ENCODE measurements around the gene AOC2. TPM values are rescaled to one million over a fixed set of nuclear protein-coding genes. Genes with fewer than 3 reads are reported as not detected.

The AOC2 gene
- total RNA-seq, 2 experiments from 2014 or later: 3.0 to 3.3 TPM

- H3K36me3 Mint-ChIP-seq (ENCODE audit: low read depth): peaks cover 15% of the 10 kb centered on the region
- ATAC-seq: no peak
- H3K4me3 Mint-ChIP-seq: no peak overlapping the region
- TF ChIP-seq, protein P1, sequence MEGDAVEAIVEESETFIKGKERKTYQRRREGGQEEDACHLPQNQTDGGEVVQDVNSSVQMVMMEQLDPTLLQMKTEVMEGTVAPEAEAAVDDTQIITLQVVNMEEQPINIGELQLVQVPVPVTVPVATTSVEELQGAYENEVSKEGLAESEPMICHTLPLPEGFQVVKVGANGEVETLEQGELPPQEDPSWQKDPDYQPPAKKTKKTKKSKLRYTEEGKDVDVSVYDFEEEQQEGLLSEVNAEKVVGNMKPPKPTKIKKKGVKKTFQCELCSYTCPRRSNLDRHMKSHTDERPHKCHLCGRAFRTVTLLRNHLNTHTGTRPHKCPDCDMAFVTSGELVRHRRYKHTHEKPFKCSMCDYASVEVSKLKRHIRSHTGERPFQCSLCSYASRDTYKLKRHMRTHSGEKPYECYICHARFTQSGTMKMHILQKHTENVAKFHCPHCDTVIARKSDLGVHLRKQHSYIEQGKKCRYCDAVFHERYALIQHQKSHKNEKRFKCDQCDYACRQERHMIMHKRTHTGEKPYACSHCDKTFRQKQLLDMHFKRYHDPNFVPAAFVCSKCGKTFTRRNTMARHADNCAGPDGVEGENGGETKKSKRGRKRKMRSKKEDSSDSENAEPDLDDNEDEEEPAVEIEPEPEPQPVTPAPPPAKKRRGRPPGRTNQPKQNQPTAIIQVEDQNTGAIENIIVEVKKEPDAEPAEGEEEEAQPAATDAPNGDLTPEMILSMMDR (IDR thresholded peaks at IDR 0.05): no peak
- H3K4me1 Mint-ChIP-seq (ENCODE audit: low read depth): peaks cover 19% of the 10 kb centered on the region
- ChIA-PET POLR2A (interaction anchor here (0.8 to 0.9 kb wide), 2 partner anchors 12 to 167 kb away, joined by 3 read pairs; partner anchors contain the start of gene RPL27), CTCF (interaction anchor here (1.1 to 3.3 kb wide), 3 partner anchors 10 to 253 kb away, joined by 3 to 10 read pairs (median 9); partner anchors contain the start of gene RPL27)
- no peaks in the 10 kb centered on the region for H3K9me3 Mint-ChIP-seq
- no peak overlapping the region for H3K27ac Mint-ChIP-seq
- intact Hi-C loops (cut with micrococcal nuclease): no loop called here
- DNase-seq: no peak
- H3K27me3 Mint-ChIP-seq: no peaks in the 10 kb centered on the region
Observed at GRCh38 chr17:42830971-42831370, 13.4 kb upstream of the AOC2 start.

- Mint-ChIP-seq H3K4me1 (ENCODE audit: low read depth) (peaks cover 19% of the 10 kb centered on the region), H3K9me3 (no peaks in the 10 kb centered on the region), H3K27me3 (no peaks in the 10 kb centered on the region), H3K27ac (peak overlapping the region; percentile 99), H3K4me3 (peak overlapping the region; percentile 94), H3K36me3 (ENCODE audit: low read depth) (peaks cover 21% of the 10 kb centered on the region)
- ATAC-seq: peak; percentile 31
- no peak for DNase-seq
- intact Hi-C loops (cut with micrococcal nuclease): no loop called here
- TF ChIP-seq, protein P1 (IDR thresholded peaks at IDR 0.05): no peak
- CTCF ChIA-PET: interaction anchor here (1.4 to 4.1 kb wide), 4 partner anchors 8 to 254 kb away, joined by 4 to 35 read pairs (median 10); partner anchors contain the start of genes BECN1 and RPL27
- POLR2A ChIA-PET: interaction anchor here (0.8 to 2.9 kb wide), 9 partner anchors 8 to 638 kb away, joined by 3 to 27 read pairs (median 8); partner anchors contain the start of genes AOC2, AOC3, BECN1 and GHDC
Observed at GRCh38 chr17:42832213-42832933, 12.0 kb upstream of the AOC2 start.

GRCh38 chr17:42832934-42833766 lies 11.2 kb upstream of the AOC2 start, which contains the start of gene PSME3:
Gene PSME3 (plus strand): TSS chr17:42833397. CDS start chr17:42833632, 235 bp downstream.
- Mint-ChIP-seq H3K27me3 (no peaks in the 10 kb centered on the region), H3K27ac (peak within 1 kb of the TSS; percentile 99), H3K4me3 (peak within 1 kb of the TSS; percentile 94), H3K9me3 (no peaks in the 10 kb centered on the region), H3K36me3 (ENCODE audit: low read depth) (peaks cover 26% of the 10 kb centered on the region), H3K4me1 (ENCODE audit: low read depth) (peaks cover 19% of the 10 kb centered on the region)
- ChIA-PET CTCF (interaction anchor here (0.6 to 4.1 kb wide), 11 partner anchors 9 to 379 kb away, joined by 3 to 35 read pairs (median 4); partner anchors contain the start of genes BECN1, RPL27 and TMEM106A), POLR2A (interaction anchor here (0.6 to 2.9 kb wide), 13 partner anchors 9 to 639 kb away, joined by 3 to 27 read pairs (median 5); partner anchors contain the start of genes AOC2, AOC3, BECN1 and GHDC)
- TF ChIP-seq, protein P1 (IDR thresholded peaks at IDR 0.05): no peak
- peak; percentile 92 for DNase-seq
- ATAC-seq: peak; percentile 89
- intact Hi-C loops (cut with micrococcal nuclease): no loop called here

- TF ChIP-seq, protein P1 (IDR thresholded peaks at IDR 0.05): no peak
- ATAC-seq: no peak
Observed at GRCh38 chr17:42833767-42834422, 10.5 kb upstream of the AOC2 start.

More at GRCh38 chr17:42833767-42834422, 10.5 kb upstream of the AOC2 start:
- CTCF ChIA-PET: interaction anchor here (0.6 to 4.1 kb wide), 12 partner anchors 9 to 378 kb away, joined by 3 to 35 read pairs (median 4); partner anchors contain the start of genes BECN1, RPL27 and TMEM106A
- intact Hi-C loops (cut with micrococcal nuclease): no loop called here
- H3K27ac Mint-ChIP-seq: peak overlapping the region; percentile 99
- H3K36me3 Mint-ChIP-seq (ENCODE audit: low read depth): peaks cover 32% of the 10 kb centered on the region
- POLR2A ChIA-PET: interaction anchor here (0.6 to 2.9 kb wide), 14 partner anchors 8 to 640 kb away, joined by 3 to 27 read pairs (median 4); partner anchors contain the start of genes AOC2, AOC3, BECN1 and GHDC
- H3K9me3 Mint-ChIP-seq: no peaks in the 10 kb centered on the region
- peak overlapping the region; percentile 94 for H3K4me3 Mint-ChIP-seq
- H3K27me3 Mint-ChIP-seq: no peaks in the 10 kb centered on the region
- H3K4me1 Mint-ChIP-seq (ENCODE audit: low read depth): peaks cover 21% of the 10 kb centered on the region
- DNase-seq: no peak

All from activated CD8-positive, alpha-beta T cell treated with anti-CD3 and anti-CD28 coated beads for 36 hours (primary cell).